Activated CD8-positive, alpha-beta memory T cell treated with anti-CD3 and anti-CD28 coated beads for 1 hour (primary cell): ENCODE data around the gene PCDHB8.
"Not testable (repeated sequence)": the region's sequence is repeated elsewhere in the genome, so short reads cannot be mapped to it uniquely, and the experiment has no call there.

ENCODE experiments used
- DNase-seq, 2 donors: peaks; one replicate each; pipeline ENCODE4 v3.0.0-alpha.2; 2020; ENCODE audit warnings: low read depth in 1 of 2; ENCODE audit errors: extremely low read depth in 1 of 2

The PCDHB8 gene

GRCh38 chr5:141177577-141178191 lies at the start of gene PCDHB8:
TSS of gene PCDHB8 (plus strand) at chr5:141177790. CDS start at chr5:141178035, 245 bp downstream.
- not testable (repeated sequence) for DNase-seq

- DNase-seq, result no peak
These were observed 42.4 kb upstream of the PCDHB8 start, which contains the start of gene PCDHB5 for GRCh38 chr5:141135030-141135717. TSS of gene PCDHB5 (plus strand) at chr5:141135206. CDS start at chr5:141135435, 229 bp downstream.

GRCh38 chr5:141135718-141136266 lies 41.8 kb upstream of the PCDHB8 start:
- DNase-seq, result no peak

- DNase-seq, result not testable (repeated sequence)
These were observed 40.2 kb upstream of the PCDHB8 start for GRCh38 chr5:141137346-141137745.

- no peak for DNase-seq
These were observed 27.8 kb upstream of the PCDHB8 start, which contains the start of gene PCDHB6 for GRCh38 chr5:141149812-141150211. TSS of gene PCDHB6 (plus strand) at chr5:141150057. CDS start at chr5:141150258, 201 bp downstream.

GRCh38 chr5:141150224-141150992 lies 27.2 kb upstream of the PCDHB8 start:
- no peak for DNase-seq

GRCh38 chr5:141150993-141151325 lies 26.6 kb upstream of the PCDHB8 start:
- DNase-seq, result no peak

GRCh38 chr5:141151632-141152031 lies 26.0 kb upstream of the PCDHB8 start:
- not testable (repeated sequence) for DNase-seq

GRCh38 chr5:141152096-141152495 lies 25.5 kb upstream of the PCDHB8 start:
- not testable (repeated sequence) for DNase-seq

- no peak for DNase-seq
These were observed 21.8 kb upstream of the PCDHB8 start for GRCh38 chr5:141155540-141156374.

- not testable (repeated sequence) for DNase-seq
These were observed 20.2 kb upstream of the PCDHB8 start for GRCh38 chr5:141157356-141157755.

- DNase-seq, result not testable (repeated sequence)
These were observed 19.7 kb upstream of the PCDHB8 start for GRCh38 chr5:141157901-141158300.

GRCh38 chr5:141172381-141173204 lies 5.0 kb upstream of the PCDHB8 start, which contains the start of gene PCDHB7:
TSS of gene PCDHB7 (plus strand) at chr5:141172644. CDS start at chr5:141172836, 192 bp downstream.
- no peak for DNase-seq

- DNase-seq, result not testable (repeated sequence)
These were observed 3.1 kb upstream of the PCDHB8 start for GRCh38 chr5:141174291-141175104.

- no peak for DNase-seq
These were observed 1.7 kb upstream of the PCDHB8 start for GRCh38 chr5:141175933-141176332.

GRCh38 chr5:141179371-141179770 lies 1.8 kb downstream of the PCDHB8 start:
- DNase-seq, result not testable (repeated sequence)

GRCh38 chr5:141179876-141180275 lies 2.3 kb downstream of the PCDHB8 start:
- DNase-seq, result not testable (repeated sequence)

- no peak for DNase-seq
These were observed 2.7 kb downstream of the PCDHB8 start for GRCh38 chr5:141180313-141180712.
